ENCODE measurements around the gene TRAPPC2L. TPM values are rescaled to one million over a fixed set of nuclear protein-coding genes. Genes with fewer than 3 reads are reported as not detected.

Gene TRAPPC2L
- total and polyA plus RNA-seq, 2 of the 13 experiments (the other 11 are each of a cell fraction or from before 2014, with no cell fraction given) = 96.3 to 107 TPM

DNA sequence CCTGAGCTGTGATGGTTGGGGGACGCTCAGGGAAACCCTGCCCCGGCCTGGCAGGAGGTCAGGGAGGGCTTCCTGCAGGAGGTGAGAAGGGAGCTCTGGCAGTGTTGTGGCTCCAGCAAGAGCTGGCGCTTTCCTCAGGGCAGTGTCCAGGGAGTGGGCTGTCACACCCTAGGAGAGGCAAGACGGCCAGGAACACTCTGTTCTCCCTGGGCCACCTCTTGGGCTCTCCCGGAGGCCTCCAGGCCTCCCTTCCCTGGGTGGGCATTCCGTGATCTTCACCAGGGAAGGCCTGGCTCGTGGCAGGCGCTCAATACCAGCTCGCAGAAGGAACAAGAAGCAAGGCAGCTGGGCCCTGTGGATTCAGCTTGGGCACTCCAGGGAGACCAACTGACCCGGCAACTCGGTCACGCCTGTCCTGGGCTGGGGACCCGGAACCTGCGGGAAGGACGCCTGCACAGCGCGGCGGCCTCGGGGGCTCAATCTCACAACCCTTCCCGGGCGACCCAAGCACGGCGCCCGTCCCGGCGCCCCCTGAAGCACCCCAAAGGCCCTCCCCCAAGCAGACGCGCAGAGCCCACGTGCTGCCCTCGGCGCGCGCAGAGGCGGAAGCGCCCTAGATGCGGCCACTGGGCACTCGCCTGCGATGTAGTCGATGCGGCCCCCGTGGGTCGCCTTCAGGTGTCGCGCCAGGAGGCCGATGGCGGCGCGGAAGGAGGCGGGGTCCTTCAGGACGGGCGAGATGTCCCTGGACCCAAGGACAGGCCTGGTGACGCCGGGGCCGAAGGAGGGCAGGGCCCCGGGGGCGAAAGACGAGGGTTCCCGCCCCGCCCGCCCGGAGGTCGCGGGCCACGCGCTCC lies 45.8 kb upstream of the TRAPPC2L start (continued):
- TF ChIP-seq ATF1 (CRISPR knock-in tag; IDR thresholded peaks at IDR 0.05) (no peak), ZNF713 (CRISPR knock-in tag; IDR thresholded peaks at IDR 0.05) (no peak), GTF2F1 (IDR thresholded peaks at IDR 0.05; ENCODE audit: low read length) (no peak), ZNF432 (CRISPR knock-in tag; IDR thresholded peaks at IDR 0.05; ENCODE audit: borderline replicate concordance) (no peak), ATF7-NPFF (CRISPR knock-in tag; IDR thresholded peaks at IDR 0.05; ENCODE audit: low read depth) (peak; percentile 91; the same call in 1 of the 2 replicates), NBN (conservative IDR thresholded peaks at IDR 0.05) (no peak), PCBP2 (optimal IDR thresholded peaks at IDR 0.05; ENCODE audit: low read depth, low read length, poor library complexity, severe bottlenecking) (no peak), GABPA (IDR thresholded peaks at IDR 0.05; ENCODE audit: low read depth, low read length) (no peak), GABPA (CRISPR knock-in tag; IDR thresholded peaks at IDR 0.05; ENCODE audit: low read depth) (no peak), ZNF724P (CRISPR knock-in tag; IDR thresholded peaks at IDR 0.05; ENCODE audit: borderline replicate concordance) (peak; percentile 88), ZNF12 (CRISPR knock-in tag; IDR thresholded peaks at IDR 0.05) (0 out of 2 replicates have a peak, but pooled peaks have one; percentile 49), MXI1 (IDR thresholded peaks at IDR 0.05; ENCODE audit: borderline replicate concordance, low read depth, low read length) (peak; percentile 78), ZNF773 (CRISPR knock-in tag; IDR thresholded peaks at IDR 0.05; ENCODE audit: borderline replicate concordance) (peak; percentile 83)
- TF ChIP-seq, protein P1, sequence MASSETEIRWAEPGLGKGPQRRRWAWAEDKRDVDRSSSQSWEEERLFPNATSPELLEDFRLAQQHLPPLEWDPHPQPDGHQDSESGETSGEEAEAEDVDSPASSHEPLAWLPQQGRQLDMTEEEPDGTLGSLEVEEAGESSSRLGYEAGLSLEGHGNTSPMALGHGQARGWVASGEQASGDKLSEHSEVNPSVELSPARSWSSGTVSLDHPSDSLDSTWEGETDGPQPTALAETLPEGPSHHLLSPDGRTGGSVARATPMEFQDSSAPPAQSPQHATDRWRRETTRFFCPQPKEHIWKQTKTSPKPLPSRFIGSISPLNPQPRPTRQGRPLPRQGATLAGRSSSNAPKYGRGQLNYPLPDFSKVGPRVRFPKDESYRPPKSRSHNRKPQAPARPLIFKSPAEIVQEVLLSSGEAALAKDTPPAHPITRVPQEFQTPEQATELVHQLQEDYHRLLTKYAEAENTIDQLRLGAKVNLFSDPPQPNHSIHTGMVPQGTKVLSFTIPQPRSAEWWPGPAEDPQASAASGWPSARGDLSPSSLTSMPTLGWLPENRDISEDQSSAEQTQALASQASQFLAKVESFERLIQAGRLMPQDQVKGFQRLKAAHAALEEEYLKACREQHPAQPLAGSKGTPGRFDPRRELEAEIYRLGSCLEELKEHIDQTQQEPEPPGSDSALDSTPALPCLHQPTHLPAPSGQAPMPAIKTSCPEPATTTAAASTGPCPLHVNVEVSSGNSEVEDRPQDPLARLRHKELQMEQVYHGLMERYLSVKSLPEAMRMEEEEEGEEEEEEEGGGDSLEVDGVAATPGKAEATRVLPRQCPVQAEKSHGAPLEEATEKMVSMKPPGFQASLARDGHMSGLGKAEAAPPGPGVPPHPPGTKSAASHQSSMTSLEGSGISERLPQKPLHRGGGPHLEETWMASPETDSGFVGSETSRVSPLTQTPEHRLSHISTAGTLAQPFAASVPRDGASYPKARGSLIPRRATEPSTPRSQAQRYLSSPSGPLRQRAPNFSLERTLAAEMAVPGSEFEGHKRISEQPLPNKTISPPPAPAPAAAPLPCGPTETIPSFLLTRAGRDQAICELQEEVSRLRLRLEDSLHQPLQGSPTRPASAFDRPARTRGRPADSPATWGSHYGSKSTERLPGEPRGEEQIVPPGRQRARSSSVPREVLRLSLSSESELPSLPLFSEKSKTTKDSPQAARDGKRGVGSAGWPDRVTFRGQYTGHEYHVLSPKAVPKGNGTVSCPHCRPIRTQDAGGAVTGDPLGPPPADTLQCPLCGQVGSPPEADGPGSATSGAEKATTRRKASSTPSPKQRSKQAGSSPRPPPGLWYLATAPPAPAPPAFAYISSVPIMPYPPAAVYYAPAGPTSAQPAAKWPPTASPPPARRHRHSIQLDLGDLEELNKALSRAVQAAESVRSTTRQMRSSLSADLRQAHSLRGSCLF (CRISPR knock-in tag; IDR thresholded peaks at IDR 0.05; ENCODE audit: borderline replicate concordance) = peak; percentile 70; the same call in 1 of the 2 replicates
- TF ChIP-seq, protein P2, sequence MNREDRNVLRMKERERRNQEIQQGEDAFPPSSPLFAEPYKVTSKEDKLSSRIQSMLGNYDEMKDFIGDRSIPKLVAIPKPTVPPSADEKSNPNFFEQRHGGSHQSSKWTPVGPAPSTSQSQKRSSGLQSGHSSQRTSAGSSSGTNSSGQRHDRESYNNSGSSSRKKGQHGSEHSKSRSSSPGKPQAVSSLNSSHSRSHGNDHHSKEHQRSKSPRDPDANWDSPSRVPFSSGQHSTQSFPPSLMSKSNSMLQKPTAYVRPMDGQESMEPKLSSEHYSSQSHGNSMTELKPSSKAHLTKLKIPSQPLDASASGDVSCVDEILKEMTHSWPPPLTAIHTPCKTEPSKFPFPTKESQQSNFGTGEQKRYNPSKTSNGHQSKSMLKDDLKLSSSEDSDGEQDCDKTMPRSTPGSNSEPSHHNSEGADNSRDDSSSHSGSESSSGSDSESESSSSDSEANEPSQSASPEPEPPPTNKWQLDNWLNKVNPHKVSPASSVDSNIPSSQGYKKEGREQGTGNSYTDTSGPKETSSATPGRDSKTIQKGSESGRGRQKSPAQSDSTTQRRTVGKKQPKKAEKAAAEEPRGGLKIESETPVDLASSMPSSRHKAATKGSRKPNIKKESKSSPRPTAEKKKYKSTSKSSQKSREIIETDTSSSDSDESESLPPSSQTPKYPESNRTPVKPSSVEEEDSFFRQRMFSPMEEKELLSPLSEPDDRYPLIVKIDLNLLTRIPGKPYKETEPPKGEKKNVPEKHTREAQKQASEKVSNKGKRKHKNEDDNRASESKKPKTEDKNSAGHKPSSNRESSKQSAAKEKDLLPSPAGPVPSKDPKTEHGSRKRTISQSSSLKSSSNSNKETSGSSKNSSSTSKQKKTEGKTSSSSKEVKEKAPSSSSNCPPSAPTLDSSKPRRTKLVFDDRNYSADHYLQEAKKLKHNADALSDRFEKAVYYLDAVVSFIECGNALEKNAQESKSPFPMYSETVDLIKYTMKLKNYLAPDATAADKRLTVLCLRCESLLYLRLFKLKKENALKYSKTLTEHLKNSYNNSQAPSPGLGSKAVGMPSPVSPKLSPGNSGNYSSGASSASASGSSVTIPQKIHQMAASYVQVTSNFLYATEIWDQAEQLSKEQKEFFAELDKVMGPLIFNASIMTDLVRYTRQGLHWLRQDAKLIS (CRISPR knock-in tag; IDR thresholded peaks at IDR 0.05) = no peak
- TF ChIP-seq, protein P3, sequence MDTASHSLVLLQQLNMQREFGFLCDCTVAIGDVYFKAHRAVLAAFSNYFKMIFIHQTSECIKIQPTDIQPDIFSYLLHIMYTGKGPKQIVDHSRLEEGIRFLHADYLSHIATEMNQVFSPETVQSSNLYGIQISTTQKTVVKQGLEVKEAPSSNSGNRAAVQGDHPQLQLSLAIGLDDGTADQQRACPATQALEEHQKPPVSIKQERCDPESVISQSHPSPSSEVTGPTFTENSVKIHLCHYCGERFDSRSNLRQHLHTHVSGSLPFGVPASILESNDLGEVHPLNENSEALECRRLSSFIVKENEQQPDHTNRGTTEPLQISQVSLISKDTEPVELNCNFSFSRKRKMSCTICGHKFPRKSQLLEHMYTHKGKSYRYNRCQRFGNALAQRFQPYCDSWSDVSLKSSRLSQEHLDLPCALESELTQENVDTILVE (CRISPR knock-in tag; IDR thresholded peaks at IDR 0.05) = peak; percentile 79
- TF ChIP-seq, protein P4, sequence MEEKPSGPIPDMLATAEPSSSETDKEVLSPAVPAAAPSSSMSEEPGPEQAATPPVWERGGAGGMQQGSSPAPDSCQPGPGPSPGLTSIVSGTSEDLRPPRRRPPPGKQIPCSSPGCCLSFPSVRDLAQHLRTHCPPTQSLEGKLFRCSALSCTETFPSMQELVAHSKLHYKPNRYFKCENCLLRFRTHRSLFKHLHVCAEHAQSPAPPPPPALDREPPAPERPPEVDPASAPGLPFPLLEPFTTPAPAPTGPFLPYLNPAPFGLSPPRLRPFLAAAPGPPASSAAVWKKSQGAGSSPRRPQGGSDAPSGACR (CRISPR knock-in tag; IDR thresholded peaks at IDR 0.05) = no peak
- TF ChIP-seq, protein P5, sequence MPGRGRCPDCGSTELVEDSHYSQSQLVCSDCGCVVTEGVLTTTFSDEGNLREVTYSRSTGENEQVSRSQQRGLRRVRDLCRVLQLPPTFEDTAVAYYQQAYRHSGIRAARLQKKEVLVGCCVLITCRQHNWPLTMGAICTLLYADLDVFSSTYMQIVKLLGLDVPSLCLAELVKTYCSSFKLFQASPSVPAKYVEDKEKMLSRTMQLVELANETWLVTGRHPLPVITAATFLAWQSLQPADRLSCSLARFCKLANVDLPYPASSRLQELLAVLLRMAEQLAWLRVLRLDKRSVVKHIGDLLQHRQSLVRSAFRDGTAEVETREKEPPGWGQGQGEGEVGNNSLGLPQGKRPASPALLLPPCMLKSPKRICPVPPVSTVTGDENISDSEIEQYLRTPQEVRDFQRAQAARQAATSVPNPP (CRISPR knock-in tag; IDR thresholded peaks at IDR 0.05) = no peak

All from HepG2 (cell line).